HEK293 (cell line): ENCODE results near the gene NANOS3.

Experiments used
- CTCF ChIA-PET: fragments of 350-600 bp; formaldehyde crosslinking; extraction: SDS; loops from one replicate; lab custom pipeline; 2021; ENCODE audit warnings: antibody characterized with exemption; lab: Yijun Ruan, JAX
- POLR2A ChIA-PET: fragments of 300-600 bp; formaldehyde crosslinking; extraction: SDS; loops from one replicate; lab custom pipeline; 2020; ENCODE audit warnings: antibody characterized with exemption, inconsistent platforms; lab: Yijun Ruan, JAX
- H3K27ac ChIP-seq: fragments of 200-500 bp; sonication (Bioruptor generic); 2 replicates; pipeline ENCODE4 v1.5.1; 2014; ENCODE audit warnings: low read depth, low read length, control low read depth, inconsistent platforms; ENCODE audit errors: extremely low read depth
- H3K36me3 ChIP-seq, 2 experiments: fragments of 200-500 bp in 1 of 2; sonication (Bioruptor generic) in 1 of 2; 1 replicate in 1 of 2; 2 replicates in 1 of 2; pipeline ENCODE4 v1.5.1; 2014 to 2017; ENCODE audit warnings: inconsistent platforms in 2 of 2, low read length in 2 of 2; ENCODE audit not compliant: control insufficient read depth in 2 of 2, insufficient read depth in 1 of 2
- H3K4me1 ChIP-seq: fragments of 200-500 bp; sonication (Bioruptor generic); 2 replicates; pipeline ENCODE4 v1.5.1; 2014; ENCODE audit warnings: mild to moderate bottlenecking, low read length, inconsistent platforms; ENCODE audit not compliant: control insufficient read depth, insufficient read depth
- H3K4me3 ChIP-seq: 2 replicates; pipeline ENCODE4 v1.5.1; 2011; ENCODE audit warnings: low read depth, mild to moderate bottlenecking, control low read depth, low read length, moderate library complexity
- H3K9me3 ChIP-seq: fragments of 200-500 bp; sonication (Bioruptor generic); 2 replicates; pipeline ENCODE4 v1.5.1; 2014; ENCODE audit warnings: low read depth, low read length, inconsistent platforms; ENCODE audit not compliant: control insufficient read depth, insufficient read depth
- EGR2 ChIP-seq: fragments of 450-650 bp; formaldehyde crosslinking; IDR thresholded peaks from 2 replicates; pipeline ENCODE4 v1.5.1; 2016; ENCODE audit warnings: low read depth, missing biosample characterization, missing genetic modification characterization
- GLIS1 ChIP-seq: fragments of 450-650 bp; formaldehyde crosslinking; IDR thresholded peaks from 2 replicates; pipeline ENCODE4 v1.5.1; 2016; ENCODE audit warnings: missing biosample characterization, missing genetic modification characterization
- HIC1 ChIP-seq: fragments of 450-650 bp; formaldehyde crosslinking; IDR thresholded peaks from 2 replicates; pipeline ENCODE4 v1.5.1; 2016; ENCODE audit warnings: missing biosample characterization, missing genetic modification characterization
- OSR2 ChIP-seq: fragments of 450-650 bp; formaldehyde crosslinking; IDR thresholded peaks from 2 replicates; pipeline ENCODE4 v1.5.1; 2016; ENCODE audit warnings: missing biosample characterization, missing genetic modification characterization
- SP2 ChIP-seq: fragments of 450-650 bp; formaldehyde crosslinking; IDR thresholded peaks from 2 replicates; pipeline ENCODE4 v1.5.1; 2016; ENCODE audit warnings: missing biosample characterization, missing genetic modification characterization
- YY2 ChIP-seq: fragments of 450-650 bp; formaldehyde crosslinking; IDR thresholded peaks from 2 replicates; pipeline ENCODE4 v1.5.1; 2016; ENCODE audit warnings: missing biosample characterization, missing genetic modification characterization
- ZBTB10 ChIP-seq: fragments of 450-650 bp; formaldehyde crosslinking; IDR thresholded peaks from 2 replicates; pipeline ENCODE4 v1.5.1; 2016; ENCODE audit warnings: missing biosample characterization, missing genetic modification characterization
- ZBTB17 ChIP-seq: fragments of 450-650 bp; formaldehyde crosslinking; IDR thresholded peaks from 2 replicates; pipeline ENCODE4 v1.5.1; 2016; ENCODE audit warnings: missing biosample characterization, missing genetic modification characterization
- ZFHX2 ChIP-seq: fragments of 450-650 bp; formaldehyde crosslinking; conservative IDR thresholded peaks from 2 replicates; pipeline ENCODE4 v1.5.1; 2016; ENCODE audit warnings: missing biosample characterization, missing genetic modification characterization
- ZIC2 ChIP-seq: fragments of 450-650 bp; formaldehyde crosslinking; IDR thresholded peaks from 2 replicates; pipeline ENCODE4 v1.5.1; 2016; ENCODE audit warnings: missing biosample characterization, missing genetic modification characterization
- ZNF18 ChIP-seq: fragments of 450-650 bp; formaldehyde crosslinking; IDR thresholded peaks from 2 replicates; pipeline ENCODE4 v1.5.1; 2016; ENCODE audit warnings: missing biosample characterization, missing genetic modification characterization
- ZNF266 ChIP-seq: fragments of 450-650 bp; formaldehyde crosslinking; IDR thresholded peaks from 2 replicates; pipeline ENCODE4 v1.5.1; 2016; ENCODE audit warnings: missing biosample characterization, missing genetic modification characterization, low read depth
- ZNF366 ChIP-seq: fragments of 450-650 bp; formaldehyde crosslinking; conservative IDR thresholded peaks from 2 replicates; pipeline ENCODE4 v1.5.1; 2016; ENCODE audit warnings: missing biosample characterization, missing genetic modification characterization
- ZNF433 ChIP-seq: fragments of 450-650 bp; formaldehyde crosslinking; IDR thresholded peaks from 2 replicates; pipeline ENCODE4 v1.5.1; 2016; ENCODE audit warnings: missing biosample characterization, missing genetic modification characterization, low read depth
- ZNF624 ChIP-seq: fragments of 450-650 bp; formaldehyde crosslinking; IDR thresholded peaks from 2 replicates; pipeline ENCODE4 v1.5.1; 2017; ENCODE audit warnings: missing biosample characterization, missing genetic modification characterization
- ZNF692 ChIP-seq: fragments of 450-650 bp; formaldehyde crosslinking; IDR thresholded peaks from 2 replicates; pipeline ENCODE4 v1.5.1; 2016; ENCODE audit warnings: missing biosample characterization, missing genetic modification characterization

Gene NANOS3

GRCh38 chr19:13833330-13834243, 43.3 kb upstream of the NANOS3 start (continued):
- TF ChIP-seq ZNF433 (tag by site-specific recombination) (no peak), ZNF624 (tag by site-specific recombination) (no peak)
- TF ChIP-seq, all 188 proteins: peak for 35

- Histone ChIP-seq H3K4me3 (no peak overlapping the region), H3K36me3 (peaks cover 0 to 27% of the 10 kb centered on the region in 2 experiments; a peak in 1 of 3 replicates), H3K4me1 (no peaks in the 10 kb centered on the region), H3K9me3 (no peaks in the 10 kb centered on the region), H3K27ac (no peak overlapping the region)
- POLR2A ChIA-PET = interaction anchor here (0.7 kb wide), 3 partner anchors 10 to 47 kb away, joined by 3 to 5 read pairs (median 3); no protein-coding TSS in a partner anchor
- CTCF ChIA-PET = interaction anchor here (0.5 to 2.7 kb wide), 6 partner anchors 13 to 1900 kb away, joined by 3 to 15 read pairs (median 6); no protein-coding TSS in a partner anchor
- TF ChIP-seq ZBTB17 (tag by site-specific recombination) = peak; percentile 80
- TF ChIP-seq ZBTB10 (tag by site-specific recombination) = 0 out of 2 replicates have a peak, but pooled peaks have one; percentile 1
- TF ChIP-seq ZNF18 = 0 out of 2 replicates have a peak, but pooled peaks have one; percentile 41
- no peak for TF ChIP-seq OSR2 (tag by site-specific recombination)
- TF ChIP-seq YY2 (tag by site-specific recombination) = no peak
- TF ChIP-seq ZNF366 (tag by site-specific recombination) = peak; percentile 32; the same call in 1 of the 2 replicates
- no peak for TF ChIP-seq ZNF692 (tag by site-specific recombination)
These were observed 42.5 kb upstream of the NANOS3 start for GRCh38 chr19:13834244-13835069.

- Histone ChIP-seq H3K9me3 (no peaks in the 10 kb centered on the region), H3K4me1 (no peaks in the 10 kb centered on the region)
- POLR2A ChIA-PET = interaction anchor here (0.6 to 2.3 kb wide), 10 partner anchors 11 to 85 kb away, joined by 3 to 9 read pairs (median 4); partner anchors contain the start of gene ZSWIM4
These were observed 40.9 kb upstream of the NANOS3 start for GRCh38 chr19:13835791-13836723.

More at GRCh38 chr19:13835791-13836723, 40.9 kb upstream of the NANOS3 start:
- peaks cover 0 to 17% of the 10 kb centered on the region in 2 experiments; a peak in 1 of 3 replicates for H3K36me3 ChIP-seq
- H3K4me3 ChIP-seq = no peak overlapping the region
- TF ChIP-seq ZFHX2 (tag by site-specific recombination) = 0 out of 2 replicates have a peak, but pooled peaks have one; percentile 16
- TF ChIP-seq HIC1 (tag by site-specific recombination) = peak; percentile 87; the same call in 1 of the 2 replicates
- 0 out of 2 replicates have a peak, but pooled peaks have one; percentile 23 for TF ChIP-seq SP2
- TF ChIP-seq ZNF266 = no peak
- TF ChIP-seq ZIC2 (tag by site-specific recombination) = peak; percentile 97
- TF ChIP-seq EGR2 (tag by site-specific recombination) = no peak
- TF ChIP-seq GLIS1 (tag by site-specific recombination) = peak; percentile 83
- H3K27ac ChIP-seq = no peak overlapping the region
- CTCF ChIA-PET = interaction anchor here (0.5 to 2.7 kb wide), 10 partner anchors 9 to 545 kb away, joined by 3 to 15 read pairs (median 3); partner anchors contain the start of gene ADGRE5
